GM21381 (cell line): ENCODE results near the gene KYNU.
"Not testable (repeated sequence)": the region's sequence is repeated elsewhere in the genome, so short reads cannot be mapped to it uniquely, and the experiment has no call there.

Source experiments
- ATAC-seq: cut with Tn5 transposase; IDR thresholded peaks from one replicate; pipeline ENCODE4 v1.9.1; 2021; ENCODE audit warnings: mild to moderate bottlenecking, moderate library complexity; ENCODE audit not compliant: unreplicated experiment

KYNU gene

DNA sequence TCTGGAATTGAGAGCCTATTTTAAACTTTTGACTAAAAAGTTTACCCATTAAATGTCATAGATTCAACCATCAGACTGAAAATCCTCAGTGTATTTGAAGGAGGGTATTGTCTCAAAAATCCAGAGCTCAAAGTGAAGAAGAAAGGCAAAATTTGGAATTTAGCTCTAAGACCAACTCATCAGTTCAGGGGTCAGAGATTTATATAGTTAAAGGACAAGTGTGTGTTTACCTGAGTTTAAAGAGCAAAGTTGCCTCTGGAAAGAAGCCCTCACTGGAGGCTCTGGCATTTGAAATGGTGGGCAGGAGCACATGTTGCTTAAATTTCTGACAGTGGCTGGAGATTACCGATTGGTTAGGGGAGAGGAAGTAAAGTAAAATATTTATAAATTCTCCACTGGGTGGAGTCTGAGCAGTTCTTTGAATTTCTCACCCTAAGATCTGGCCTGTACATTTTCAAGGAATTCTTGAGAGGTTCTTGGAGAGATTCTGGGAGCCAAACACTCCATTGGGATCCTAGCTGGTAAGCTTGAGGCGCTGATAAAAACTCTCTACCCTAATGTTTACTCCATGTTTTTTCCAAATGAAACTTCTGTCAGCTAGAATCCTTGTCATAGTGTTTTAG lies at the start of gene KYNU:
KYNU (plus strand) TSS at position 449 of the 623 bp plus-strand sequence. CDS start 7,704 bp downstream, outside the sequence.
- peak; percentile 56 for ATAC-seq

DNA sequence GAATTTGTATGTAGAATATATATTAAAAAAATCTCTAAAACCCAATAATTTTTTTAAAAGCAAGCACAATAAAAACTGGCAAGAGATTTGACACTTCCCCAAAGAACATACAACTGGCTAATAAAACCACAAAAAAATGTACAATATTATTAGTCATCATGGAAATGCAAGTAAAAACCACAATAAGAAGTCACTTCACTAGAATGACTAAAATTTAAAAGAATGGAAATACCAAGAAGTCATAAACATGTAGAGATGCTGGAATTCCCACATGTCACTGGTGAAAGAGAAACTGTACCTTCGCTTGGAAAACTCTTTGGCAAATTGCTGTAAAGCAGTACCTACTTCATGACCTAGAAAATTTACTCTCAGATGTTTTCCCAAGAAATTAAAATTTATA lies 43.4 kb upstream of the KYNU start:
- ATAC-seq, result no peak

DNA sequence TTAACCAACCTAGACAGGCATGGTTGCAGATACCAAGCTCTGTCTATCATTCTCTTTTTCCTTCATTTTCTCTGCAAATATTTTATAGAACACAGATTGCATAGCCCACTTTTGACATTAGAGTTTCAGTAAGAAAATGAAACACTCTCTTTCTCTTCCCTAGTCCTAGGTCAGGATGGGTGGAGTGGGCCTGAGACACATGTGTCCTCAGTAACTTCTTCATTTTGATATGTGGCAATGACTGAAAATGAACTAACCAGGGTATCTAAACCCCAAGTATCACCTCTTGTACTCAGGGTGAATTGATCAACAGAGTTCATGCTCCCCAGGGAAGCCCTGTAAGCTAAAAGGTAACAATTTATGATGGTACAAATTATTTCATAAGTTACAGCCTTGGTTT lies 37.0 kb upstream of the KYNU start:
- no peak for ATAC-seq

DNA sequence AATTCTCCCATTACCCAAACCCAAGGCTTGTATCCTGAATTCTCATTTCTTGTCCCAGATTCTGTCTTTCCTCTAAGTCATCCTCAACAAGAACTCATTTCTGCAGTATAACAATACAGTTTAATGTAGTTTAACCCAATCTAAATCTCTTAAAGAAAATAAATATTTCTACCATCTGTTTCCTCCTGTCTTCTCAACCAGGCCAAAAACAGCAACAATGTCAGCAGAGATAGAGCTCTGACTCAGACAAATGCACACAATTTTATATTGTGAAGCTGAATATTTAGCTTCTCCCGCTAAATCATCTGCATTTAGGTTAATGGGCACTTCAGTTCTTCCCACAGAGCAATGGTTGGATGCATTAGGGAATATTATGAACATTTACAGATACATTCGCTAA lies 35.7 kb upstream of the KYNU start:
- no peak for ATAC-seq

DNA sequence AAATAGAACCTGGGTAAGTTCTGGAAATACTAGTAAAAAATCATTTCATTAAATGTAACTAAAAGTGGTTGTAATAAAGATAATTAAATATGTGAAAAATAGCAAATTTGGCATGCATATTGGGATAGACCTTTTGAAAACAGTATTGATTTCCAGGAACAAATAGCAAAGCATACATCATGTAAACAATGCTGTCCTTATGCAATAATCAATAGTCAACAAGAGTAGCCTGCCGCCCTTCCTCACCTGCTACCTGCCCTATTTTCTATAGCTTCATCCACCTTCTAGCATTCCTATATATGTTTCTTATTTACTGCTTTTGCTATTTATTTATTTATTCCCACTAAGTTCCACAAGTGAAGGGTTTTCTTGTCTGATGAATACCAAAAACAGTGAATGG lies 35.1 kb upstream of the KYNU start:
- ATAC-seq, result no peak

DNA sequence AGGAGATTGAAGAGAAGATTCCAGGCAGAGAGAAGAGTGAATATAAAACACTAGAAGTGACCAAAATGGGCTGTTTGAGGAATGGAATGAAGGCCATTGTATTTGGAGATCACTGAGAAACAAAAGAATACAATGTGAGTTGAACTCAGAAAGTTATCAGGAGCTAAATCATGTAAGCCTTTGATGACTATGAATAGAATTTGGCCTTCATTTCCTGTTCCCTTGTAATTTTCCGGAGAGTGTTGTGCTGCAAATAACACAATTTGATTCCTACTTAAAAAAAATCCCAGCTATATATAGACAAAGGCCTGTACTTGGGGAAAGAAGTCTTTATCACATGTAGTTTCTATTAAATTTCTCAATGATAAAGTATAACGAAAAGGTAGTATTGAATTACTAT lies 33.7 kb upstream of the KYNU start:
- ATAC-seq, result no peak

DNA sequence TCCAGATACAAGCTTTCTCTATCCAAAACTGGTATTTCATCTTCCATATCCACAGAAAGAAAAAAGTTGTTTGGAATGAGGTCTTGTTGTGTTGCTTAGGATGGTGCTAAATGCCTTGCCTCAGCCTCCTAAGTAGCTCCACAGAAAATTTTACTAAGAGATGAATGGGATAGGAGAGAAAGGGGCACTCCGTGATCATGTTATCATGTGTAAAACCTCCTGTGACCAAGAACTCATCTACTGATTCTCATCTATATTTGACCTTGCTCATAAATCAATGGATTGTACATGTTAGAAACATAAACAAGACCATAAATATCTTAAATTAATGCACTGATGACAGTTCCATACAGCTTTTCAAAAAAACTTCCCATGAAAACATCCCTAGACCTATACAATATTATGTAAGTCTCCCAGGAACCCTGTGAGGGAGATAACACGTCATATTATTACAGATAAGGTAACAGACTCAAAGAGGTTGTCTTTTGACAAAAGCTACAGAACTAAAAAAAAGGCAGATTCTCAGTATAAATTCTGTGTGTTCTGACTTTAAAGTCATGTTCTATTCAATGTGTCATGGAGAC lies 29.3 kb upstream of the KYNU start:
- no peak for ATAC-seq

DNA sequence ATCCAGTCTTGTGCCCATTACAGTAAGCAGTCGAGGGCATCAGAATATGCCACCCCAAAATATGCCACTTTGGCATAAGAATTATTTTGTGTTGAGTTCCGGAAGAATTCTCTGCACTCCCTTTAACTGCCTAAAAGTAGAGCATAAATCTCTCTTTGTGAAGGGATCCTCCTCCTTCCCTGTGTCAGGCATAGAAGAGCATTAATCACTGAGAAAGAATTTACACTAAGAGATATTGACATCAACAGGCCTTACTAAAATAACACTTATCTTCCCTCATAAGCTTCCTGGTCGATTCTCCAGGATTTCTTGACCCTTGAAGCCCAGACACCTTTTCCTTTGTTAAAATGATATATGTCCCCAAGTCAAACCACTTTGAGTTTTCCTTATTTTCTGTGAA lies 27.6 kb upstream of the KYNU start:
- no peak for ATAC-seq

DNA sequence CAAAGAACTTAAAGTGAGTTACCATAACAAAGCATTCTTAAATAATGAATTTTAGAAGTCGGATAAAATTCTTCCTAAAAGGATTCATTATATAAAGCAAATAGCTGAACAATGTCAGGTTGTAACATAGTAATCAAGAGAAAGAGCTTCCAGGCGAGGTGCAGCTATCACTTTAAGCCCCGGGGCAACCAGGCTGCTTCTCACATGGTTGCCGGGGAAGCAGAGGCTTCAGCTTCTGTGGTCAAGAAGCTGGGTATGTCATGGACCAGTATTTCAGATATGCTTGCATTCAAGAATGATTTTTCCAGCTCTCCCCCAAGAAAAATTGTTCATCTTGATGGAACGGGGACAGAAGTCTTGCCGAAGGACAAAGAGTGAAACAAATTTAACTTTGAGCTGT lies 23.6 kb upstream of the KYNU start:
- no peak for ATAC-seq

DNA sequence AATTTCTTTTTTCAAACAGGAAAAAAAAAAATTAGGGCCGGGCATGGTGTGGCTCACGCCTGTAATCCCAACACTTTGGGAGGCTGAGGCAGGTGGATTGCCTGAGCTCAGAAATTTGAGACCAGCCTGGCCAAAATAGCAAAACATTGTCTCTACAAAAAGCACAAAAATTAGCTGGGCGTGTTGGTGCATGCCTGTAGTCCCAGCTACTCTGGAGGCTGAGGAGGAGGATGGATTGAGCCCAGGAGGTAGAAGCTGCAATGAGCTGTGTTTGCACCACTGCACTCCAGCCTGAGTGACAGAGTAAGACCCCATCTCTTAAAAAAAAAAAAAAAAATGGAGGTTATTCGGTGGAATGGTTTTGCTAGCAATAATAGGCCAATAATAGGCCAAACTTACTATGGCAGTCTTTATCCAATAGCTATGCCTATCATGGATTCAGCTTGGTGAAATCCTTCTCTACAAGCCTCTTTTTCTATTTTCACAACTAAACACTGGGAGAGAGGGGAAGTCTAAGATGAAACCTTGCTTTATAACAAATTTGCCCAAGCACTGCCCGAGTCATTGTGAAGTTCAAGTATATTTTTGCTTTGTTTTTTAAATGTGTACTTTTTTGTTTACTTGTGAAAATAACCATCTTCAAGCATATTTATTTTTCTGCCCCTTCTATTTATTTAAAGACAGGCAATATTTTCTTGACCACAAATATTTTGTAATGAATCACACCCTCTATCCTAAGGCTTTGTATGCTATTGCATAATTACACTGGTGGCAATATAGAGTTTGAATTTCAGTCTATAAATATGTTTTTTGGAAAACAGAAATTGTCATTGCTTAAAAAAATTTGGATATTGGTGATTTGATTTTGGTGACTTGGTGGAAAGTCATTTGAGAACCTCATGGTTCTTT lies 20.0 kb upstream of the KYNU start:
- no peak for ATAC-seq

DNA sequence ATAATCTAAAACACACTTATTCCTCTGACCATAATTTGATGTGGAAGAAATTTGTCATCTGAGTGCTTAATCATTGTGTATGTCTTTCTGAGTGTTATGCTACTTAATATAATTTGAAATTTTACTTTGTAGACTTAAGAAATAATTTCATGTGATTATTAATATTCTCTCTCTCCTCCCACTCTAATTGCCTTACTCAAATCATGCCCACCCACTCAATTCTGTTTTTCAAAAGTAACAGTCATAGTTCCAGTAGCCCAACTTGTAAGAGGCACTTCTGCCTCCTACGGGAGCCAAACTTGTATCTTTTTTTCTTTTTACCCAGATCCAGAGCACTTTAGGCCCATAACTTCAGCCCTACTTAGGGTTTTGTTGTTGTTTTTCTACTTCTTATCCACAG lies 18.5 kb upstream of the KYNU start:
- no peak for ATAC-seq

DNA sequence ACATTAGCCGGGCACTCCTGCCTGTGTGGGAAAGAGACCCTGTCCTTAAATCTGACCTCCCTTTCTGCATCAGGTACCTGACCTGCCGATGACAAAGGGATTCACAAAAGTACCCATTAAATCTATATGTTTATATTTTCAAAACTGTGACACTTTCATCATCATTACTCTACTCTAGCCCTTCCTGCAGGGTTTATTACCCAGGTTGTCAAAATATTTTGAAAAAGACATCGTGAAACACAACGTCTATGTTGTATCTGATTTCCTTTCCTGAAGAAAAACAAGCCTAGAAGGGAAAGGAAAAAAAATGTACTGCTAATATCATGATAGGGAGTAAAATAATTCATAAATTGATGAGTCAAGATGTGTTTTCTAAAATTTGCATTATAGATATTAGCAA lies 15.2 kb upstream of the KYNU start:
- ATAC-seq, result no peak

DNA sequence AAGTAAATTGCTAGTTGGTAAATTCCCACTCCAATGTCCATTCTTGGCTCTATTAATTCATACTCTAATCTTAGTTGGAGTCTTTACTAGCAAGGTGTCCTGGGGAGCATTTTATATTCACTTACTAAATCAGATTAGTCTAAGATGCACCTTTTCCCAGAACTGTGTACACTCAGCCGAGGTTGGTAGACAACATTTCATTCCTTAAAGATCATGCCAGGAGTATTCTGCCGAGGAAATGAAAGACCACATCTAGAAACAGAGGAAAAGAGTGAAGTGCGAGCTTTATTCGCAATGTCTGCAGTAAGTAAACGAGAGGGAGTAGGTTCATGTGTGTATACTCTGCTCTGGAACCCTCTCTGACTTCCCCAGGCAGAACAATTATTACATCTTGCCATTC lies 14.6 kb upstream of the KYNU start:
- no peak for ATAC-seq

DNA sequence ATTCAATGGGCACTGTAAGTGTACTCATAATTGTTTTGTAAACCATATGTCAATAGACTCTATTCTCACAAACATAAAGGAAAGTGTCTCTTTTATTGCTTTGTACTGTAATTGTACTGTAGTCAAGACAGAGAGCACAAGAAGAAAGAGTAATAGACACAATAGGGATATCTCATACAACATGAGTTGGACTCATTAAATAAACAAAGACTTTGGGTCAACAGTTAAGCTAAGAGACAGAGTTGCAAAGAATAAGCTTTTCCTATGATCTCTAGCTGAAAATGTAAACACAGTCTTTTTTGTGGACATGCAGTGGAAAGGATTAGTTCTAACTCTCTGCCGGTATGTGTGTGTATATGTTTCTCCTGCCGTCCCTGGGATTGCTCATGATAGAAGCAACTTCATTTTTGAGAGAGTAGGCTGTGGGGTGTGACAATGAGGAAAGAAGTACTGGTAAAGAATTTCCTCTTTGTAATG lies 13.9 kb upstream of the KYNU start:
- ATAC-seq, result no peak

DNA sequence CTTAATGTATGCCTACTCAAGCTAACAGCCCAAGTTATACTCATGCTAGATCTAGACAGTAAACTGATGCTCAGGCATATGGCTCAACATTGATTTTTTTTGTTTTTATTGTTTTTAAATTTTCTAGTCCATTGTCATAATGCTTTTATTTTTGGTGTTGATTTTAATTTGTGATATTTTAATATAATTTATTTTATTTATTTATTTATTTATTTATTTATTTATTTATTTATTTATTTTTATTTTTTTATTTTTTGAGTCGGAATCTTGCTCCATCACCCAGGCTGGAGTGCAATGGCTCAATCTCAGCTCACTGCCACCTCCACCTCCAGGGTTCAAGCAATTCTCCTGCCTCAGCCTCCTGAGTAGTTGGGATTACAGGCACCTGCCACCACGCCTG lies 12.9 kb upstream of the KYNU start:
- ATAC-seq, result not testable (repeated sequence)

DNA sequence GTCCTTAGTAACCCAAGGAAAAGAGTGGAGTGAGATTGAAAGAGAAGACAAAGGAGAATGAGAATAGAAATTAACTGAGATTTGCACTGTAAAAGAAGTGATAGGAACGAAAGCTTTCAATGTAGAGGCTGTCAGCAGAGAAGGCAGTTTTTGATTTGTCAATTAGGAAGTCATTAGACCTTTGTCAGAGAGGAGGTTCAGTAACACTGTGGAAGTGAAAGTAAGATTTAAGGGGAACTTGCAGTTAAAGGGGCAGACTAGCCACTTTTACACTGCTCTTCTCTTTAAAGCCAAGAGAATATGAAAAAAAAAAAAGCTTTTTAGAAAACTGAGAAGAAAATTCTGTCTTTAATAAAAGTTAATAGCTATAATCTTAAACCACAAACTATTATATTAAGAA lies 11.5 kb upstream of the KYNU start:
- ATAC-seq, result peak; percentile 92

DNA sequence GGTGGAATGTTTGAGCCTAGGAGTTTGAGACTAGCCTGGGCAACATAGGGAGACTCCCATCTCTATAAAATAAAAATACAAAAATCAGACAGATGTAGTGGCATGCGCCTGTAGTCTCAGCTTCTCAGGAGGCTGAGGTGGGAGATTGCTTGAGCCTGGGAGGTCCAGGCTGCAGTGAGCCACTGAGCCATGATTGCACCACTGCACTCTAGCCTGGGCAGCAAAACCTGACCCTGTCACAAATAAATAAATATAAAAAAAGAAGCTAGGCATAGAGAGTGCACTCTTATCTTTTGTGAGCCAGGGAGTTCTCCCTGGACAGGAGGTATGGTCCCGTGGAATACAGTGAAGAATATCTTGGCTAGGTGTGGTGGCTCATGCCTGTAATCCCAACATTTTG lies 11.0 kb upstream of the KYNU start:
- peak; percentile 8 for ATAC-seq

DNA sequence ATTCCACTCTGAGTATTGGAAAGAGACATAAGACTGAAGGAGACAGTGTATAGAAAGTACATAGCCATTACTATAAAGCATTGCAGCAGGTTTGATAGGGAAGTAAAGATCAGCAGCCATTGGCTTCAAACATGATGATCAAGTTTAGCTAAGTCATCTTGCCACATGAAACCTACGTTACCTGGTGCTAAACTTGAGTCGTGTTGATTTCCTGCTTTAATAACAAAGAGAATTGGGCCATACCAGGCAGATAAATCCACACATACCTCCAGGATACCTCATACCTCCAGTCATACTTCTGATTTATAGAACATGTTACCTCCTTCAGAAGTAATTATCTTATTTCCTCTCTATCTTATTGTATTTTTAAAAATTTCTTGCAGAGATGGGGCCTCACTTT lies 10.3 kb upstream of the KYNU start:
- ATAC-seq, result no peak

DNA sequence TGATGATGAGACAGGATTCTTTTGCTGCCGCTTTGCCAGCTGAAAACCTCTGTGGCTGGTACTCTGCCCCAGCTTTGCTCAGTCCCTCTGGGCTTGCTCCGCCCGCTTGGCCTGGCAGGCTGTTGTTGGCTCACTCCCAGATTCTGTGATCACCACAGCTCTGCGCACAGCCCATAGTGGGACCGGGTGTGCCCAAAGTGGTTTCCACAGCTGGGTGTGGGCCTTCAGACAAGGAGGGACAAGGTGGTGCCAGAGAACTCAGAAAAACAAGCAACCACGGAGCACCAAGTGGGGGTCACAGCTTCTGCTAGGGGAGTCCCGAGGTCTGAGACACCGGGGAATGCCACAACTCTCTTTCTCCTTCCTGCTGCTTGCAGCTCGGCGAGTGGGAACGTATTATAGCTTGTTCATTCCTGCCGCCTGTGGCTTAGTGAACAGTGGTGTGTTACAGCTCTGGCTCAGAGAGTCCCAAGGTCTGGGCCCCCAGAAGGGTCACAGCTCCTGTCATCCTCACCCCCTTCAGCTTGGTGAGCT lies 9.2 kb upstream of the KYNU start:
- ATAC-seq, result peak; percentile 37

DNA sequence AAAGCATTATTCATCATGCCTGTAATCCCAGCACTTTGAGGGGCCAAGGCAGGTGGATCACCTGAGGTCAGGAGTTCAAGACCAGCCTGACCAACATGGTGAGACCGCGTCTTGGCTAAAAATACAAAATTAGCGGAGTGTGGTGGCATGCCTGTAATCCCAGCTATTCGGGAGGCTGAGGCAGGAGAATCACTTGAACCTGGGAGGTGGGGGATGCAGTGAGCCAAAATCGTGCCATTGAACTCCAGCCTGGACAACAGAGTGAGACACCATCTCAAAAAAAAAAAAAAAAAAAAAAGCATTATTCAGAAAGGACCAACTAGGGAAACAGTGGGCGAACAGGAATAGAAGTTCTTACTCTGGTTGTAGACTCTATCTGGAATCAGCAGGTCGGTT lies 8.4 kb upstream of the KYNU start:
- ATAC-seq, result not testable (repeated sequence)

DNA sequence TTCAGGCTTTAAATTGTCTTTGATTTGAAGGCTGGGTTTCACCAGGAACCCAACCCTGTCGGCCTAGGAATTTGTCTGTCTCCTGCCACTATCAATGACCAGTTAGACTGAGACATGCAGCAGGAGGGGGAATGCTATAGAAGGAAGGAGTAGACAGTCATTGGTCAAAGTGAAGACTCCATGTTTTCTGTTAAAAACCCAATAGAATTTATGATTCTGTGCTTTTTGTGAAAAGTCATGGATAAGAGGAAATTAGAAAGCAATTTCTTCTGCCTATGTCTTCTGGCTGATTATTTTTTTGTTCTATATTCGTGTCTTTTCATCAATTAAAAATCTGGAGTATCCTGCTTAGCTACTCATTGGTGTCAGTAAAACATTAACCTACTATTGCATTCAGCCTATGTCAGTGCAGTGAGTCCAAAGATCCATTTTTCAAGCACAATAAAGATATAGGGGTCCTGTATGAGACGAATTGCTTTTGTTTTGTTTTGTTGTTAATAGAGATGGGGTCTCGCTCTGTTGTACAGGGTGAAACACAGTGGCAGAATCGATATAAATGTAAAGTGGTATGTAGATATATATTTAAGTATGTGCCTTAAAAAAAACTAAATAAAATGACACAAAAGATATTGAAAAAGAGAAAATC lies 7.9 kb upstream of the KYNU start:
- no peak for ATAC-seq
